K562 (cell line): ENCODE data around the gene HEATR3. TPM values are rescaled to one million over a fixed set of nuclear protein-coding genes. Genes with fewer than 3 reads are reported as not detected.
A peak's percentile ranks its signal among the peaks of the same experiment; 100 is the strongest.

Experiments used
- ATAC-seq: fragments of 200-7000 bp; cut with Tn5 transposase; 3 replicates; pipeline ENCODE4 v1.9.1; 2020; ENCODE audit warnings: moderate library complexity
- BruUV-seq: library from RNA; stranded (reverse); fragments of 400-500 nt; replicated peaks from 2 replicates; lab custom pipeline; 2021; lab: Mats Ljungman, UMichigan
- CTCF ChIA-PET: fragments of 300-600 bp; formaldehyde crosslinking; extraction: SDS; loops from one replicate; lab custom pipeline; 2021; ENCODE audit warnings: low intra/inter-chr PET ratio; lab: Yijun Ruan, JAX
- POLR2A ChIA-PET: fragments of 300-600, 350-650 bp; sonication (Branson Sonifier 250); formaldehyde crosslinking; extraction: SDS; loops from one replicate; lab custom pipeline; 2021; ENCODE audit warnings: antibody characterized with exemption, inconsistent platforms; lab: Yijun Ruan, JAX
- DNase-seq, 4 experiments: peaks; one replicate each; pipeline versions ENCODE4 v3.0.0 to v3.0.0-alpha.2; 2011 to 2018; ENCODE audit warnings: low spot score in 3 of 4, mixed read lengths in 3 of 4; ENCODE audit errors: extremely low read depth in 1 of 4
- FAIRE-seq: peaks from 2 replicates; lab custom pipeline; 2011; peaks lifted over from hg19 to GRCh38; lab: Jason Lieb, UNC
- H2AFZ ChIP-seq: 2 replicates; pipeline ENCODE4 v1.6.0; 2011; ENCODE audit warnings: low read depth, low read length, control low read depth, inconsistent platforms
- H3K27ac ChIP-seq: fragments of 200-600 bp; 3 replicates; pipeline ENCODE4 v1.8.0; 2011; ENCODE audit warnings: low read depth, mild to moderate bottlenecking, control low read depth, inconsistent platforms, low read length, moderate library complexity, mixed read lengths; ENCODE audit errors: extremely low read depth
- H3K27me3 ChIP-seq, 2 experiments: fragments of 300-600 bp in 1 of 2; 2 replicates in 1 of 2; 3 replicates in 1 of 2; pipeline versions ENCODE4 v1.6.0 to v1.8.0; 2011; ENCODE audit warnings: inconsistent platforms in 2 of 2, low read length in 2 of 2, mild to moderate bottlenecking in 1 of 2, mixed read lengths in 1 of 2, moderate library complexity in 1 of 2; ENCODE audit not compliant: control insufficient read depth in 2 of 2, insufficient read depth in 2 of 2
- H3K36me3 ChIP-seq: fragments of 300-600 bp; 3 replicates; pipeline ENCODE4 v1.8.0; 2011; ENCODE audit warnings: mild to moderate bottlenecking, low read length, inconsistent platforms; ENCODE audit not compliant: control insufficient read depth, insufficient read depth
- H3K4me1 ChIP-seq, 2 experiments: fragments of 200-600 bp in 1 of 2; replicated peaks in 1 of 2; 2 replicates in 1 of 2; 3 replicates in 1 of 2; pipeline versions ENCODE4 v1.5.1 to v1.8.0; 2011; ENCODE audit warnings: inconsistent platforms in 2 of 2, low read length in 2 of 2, mild to moderate bottlenecking in 1 of 2, mixed read lengths in 1 of 2, moderate library complexity in 1 of 2; ENCODE audit not compliant: control insufficient read depth in 2 of 2, insufficient read depth in 2 of 2
- H3K4me2 ChIP-seq: 2 replicates; pipeline ENCODE4 v1.6.1; 2011; ENCODE audit warnings: low read length, control low read depth, inconsistent platforms, mixed read lengths; ENCODE audit not compliant: insufficient read depth
- H3K4me3 ChIP-seq: fragments of 200-600 bp; sonication (generic), shearing (Covaris generic); 2 replicates; pipeline ENCODE4 v1.5.1; 2016; ENCODE audit warnings: control low read depth, inconsistent platforms
- H3K79me2 ChIP-seq: fragments of 200-600 bp; 3 replicates; pipeline ENCODE4 v1.8.0; 2011; ENCODE audit warnings: low read length, inconsistent platforms; ENCODE audit not compliant: control insufficient read depth, insufficient read depth
- H3K9ac ChIP-seq, 2 experiments: 2 replicates each; pipeline versions ENCODE4 v1.6.0 to v1.6.1; 2011; ENCODE audit warnings: low read depth in 2 of 2, low read length in 2 of 2, control low read depth in 1 of 2, inconsistent platforms in 1 of 2, mild to moderate bottlenecking in 1 of 2, mixed read lengths in 1 of 2; ENCODE audit not compliant: insufficient read depth in 1 of 2
- H3K9me1 ChIP-seq: one replicate; pipeline ENCODE4 v1.6.0; 2011; ENCODE audit warnings: inconsistent platforms, mild to moderate bottlenecking, low read length, moderate library complexity; ENCODE audit not compliant: control insufficient read depth, insufficient read depth
- H3K9me3 ChIP-seq: replicated peaks from 2 replicates; pipeline ENCODE4 v1.5.1; 2011; ENCODE audit warnings: low read depth, low read length, inconsistent platforms; ENCODE audit not compliant: control insufficient read depth, insufficient read depth
- H4K20me1 ChIP-seq: replicated peaks from 2 replicates; pipeline ENCODE4 v1.6.1; 2011; ENCODE audit warnings: low read length, inconsistent platforms, mixed read lengths; ENCODE audit not compliant: control insufficient read depth, insufficient read depth
- EZH2 ChIP-seq: IDR thresholded peaks from 2 replicates; pipeline ENCODE4 v1.6.1; 2012; ENCODE audit warnings: low read depth, mild to moderate bottlenecking, inconsistent platforms, low read length, borderline replicate concordance
- MYC ChIP-seq, 2 experiments: fragments of 250-450 bp in 1 of 2; sonication (Bioruptor Pico) in 1 of 2; IDR thresholded peaks; 2 replicates each; pipeline versions ENCODE4 v1.5.1 to v1.6.1; 2012 to 2021; ENCODE audit warnings: low read depth in 2 of 2, borderline replicate concordance in 1 of 2, improper control_type of control experiment in 1 of 2, low read length in 1 of 2, mild to moderate bottlenecking in 1 of 2, moderate library complexity in 1 of 2
- SETDB1 ChIP-seq: IDR thresholded peaks from one replicate; pipeline ENCODE4 v1.6.1; 2012; ENCODE audit warnings: low read length, control low read depth, inconsistent platforms
- ZBTB9 ChIP-seq: fragments of 450-650 bp; formaldehyde crosslinking; IDR thresholded peaks from 2 replicates; pipeline ENCODE4 v1.4.0; 2020; ENCODE audit warnings: mild to moderate bottlenecking, moderate library complexity
- ZNF512 ChIP-seq: IDR thresholded peaks from 2 replicates; pipeline ENCODE4 v1.6.1; 2016; ENCODE audit warnings: missing genetic modification characterization, missing compliant biosample characterization
- ZNF609 ChIP-seq: sonication (generic); formaldehyde crosslinking; IDR thresholded peaks from 2 replicates; pipeline ENCODE4 v1.8.1; 2023; ENCODE audit warnings: missing genetic modification reagents, mild to moderate bottlenecking, borderline replicate concordance
- WGBS: fragments of 100-300 bp; shearing (Covaris generic); methylation state at CpG from one replicate; pipeline ENCODE4 v1.1.6; 2016; ENCODE audit warnings: low coverage, mixed read lengths; ENCODE audit not compliant: insufficient coverage; ENCODE audit errors: missing lambda C conversion rate; 5-methylcytosine and 5-hydroxymethylcytosine counted together
- in situ Hi-C: fragments of 300-500 bp; cut with MboI; formaldehyde crosslinking; loops from 4 replicates; pipeline ENCODE4 v1.15.0; 2018; ENCODE audit warnings: inconsistent platforms, mixed read lengths
- intact Hi-C: fragments of 100-400 bp; cut with micrococcal nuclease; formaldehyde crosslinking; loops from 2 replicates; pipeline ENCODE4 v1.14.2; 2022
- polyA plus RNA-seq, 8 experiments: library from polyadenylated mRNA; depleted of rRNA in 4 of 8; stranded (reverse) in 5 of 8; unstranded in 3 of 8; fragments of >200 nt; fragmentation: Nextera tagmentation in 2 of 8; fragmentation: Illumina TruSeq in 1 of 8; extraction: Ambion mirVana in 2 of 8; extraction: Trizol in 1 of 8; gene quantifications; 2 replicates each; pipeline versions ENCODE4 v1.2.1 to v1.2.3, GENCODE V29; 2011 to 2014; ENCODE audit warnings: inconsistent platforms in 1 of 8, missing spikeins in 1 of 8
- total RNA-seq, 7 experiments: library from RNA; depleted of rRNA in 6 of 7; stranded (reverse); fragments of >200 nt in 6 of 7; fragmentation: Illumina TruSeq in 2 of 7; extraction: Trizol in 2 of 7; gene quantifications; 2 replicates each; pipeline versions ENCODE4 v1.2.1 to v1.2.3, GENCODE V29; 2011 to 2021; ENCODE audit warnings: low replicate concordance in 1 of 7

HEATR3 gene
- total and polyA plus RNA-seq, 9 of the 15 experiments (the other 6 are each of a cell fraction or from before 2014, with no cell fraction given): 1.7 to 30.2 (median 18.8) TPM

GRCh38 chr16:50040710-50041109 lies 25.1 kb upstream of the HEATR3 start (continued):
- TF ChIP-seq ZBTB9 (CRISPR knock-in tag) (no peak), MYC (IDR thresholded peaks at IDR 0.05; ENCODE audit: low read depth, low read length) (no peak), MYC (CRISPR knock-in tag; IDR thresholded peaks at IDR 0.05; ENCODE audit: borderline replicate concordance, low read depth) (no peak)

GRCh38 chr16:50043358-50043757 lies 22.4 kb upstream of the HEATR3 start:
- intact Hi-C loops: no loop called here
- H3K79me2 ChIP-seq: no peaks in the 10 kb centered on the region
- no peak for FAIRE-seq
- H3K36me3 ChIP-seq: no peaks in the 10 kb centered on the region
- peaks cover 19 to 21% of the 10 kb centered on the region in 2 experiments; a peak in 4 of 5 replicates for H3K27me3 ChIP-seq
- no peaks in the 10 kb centered on the region for H3K9me3 ChIP-seq
- peaks cover 0 to 4% of the 10 kb centered on the region in 2 experiments; a peak in 3 of 5 replicates for H3K4me1 ChIP-seq
- H3K4me3 ChIP-seq: no peak overlapping the region
- 20% methylated on average over 4 of the region's 5 CpGs for WGBS
- H3K27ac ChIP-seq: no peak overlapping the region
- no peak for TF ChIP-seq SETDB1
- peak; percentile 93 for TF ChIP-seq ZNF512 (tag)
- TF ChIP-seq EZH2: no peak
- no peak for TF ChIP-seq ZNF609
- TF ChIP-seq, all 486 proteins: peak for 1
- BruUV-seq: no TSS peak
- in situ Hi-C loops: no loop called here
- DNase-seq (no peak), ATAC-seq (no peak)
- ChIA-PET POLR2A (no interaction called here), CTCF (no interaction called here)
- H3K4me2 ChIP-seq: no peak overlapping the region
- no peak overlapping the region for H3K9ac ChIP-seq
- no peaks in the 10 kb centered on the region for H3K9me1 ChIP-seq
- H4K20me1 ChIP-seq: no peaks in the 10 kb centered on the region
- no peak overlapping the region for H2AFZ ChIP-seq
